Body of pancreas (tissue), 4 donors: ENCODE results near the gene CNTNAP3. TPM values are rescaled to one million over a fixed set of nuclear protein-coding genes. Genes with fewer than 3 reads are reported as not detected.
"Not testable (repeated sequence)": the region's sequence is repeated elsewhere in the genome, so short reads cannot be mapped to it uniquely, and the experiment has no call there.

Source experiments
- ATAC-seq: fragments of 150-250 bp; one replicate; pipeline ENCODE4 v1.9.1; 2016
- DNase-seq, 4 donors: peaks; one replicate each; pipeline ENCODE4 v3.0.0-alpha.2; 2019
- H3K27ac ChIP-seq, 4 donors: fragments of 200-600 bp; sonication (generic); 1 replicate in 3 of 4; 2 replicates in 1 of 4; pipeline versions ENCODE4 v1.5.1 to v1.6.1; 2016 to 2019; ENCODE audit warnings: mild to moderate bottlenecking in 1 of 4, mixed read lengths in 1 of 4, moderate library complexity in 1 of 4
- H3K27me3 ChIP-seq, 2 donors: fragments of 200-600 bp; sonication (generic); one replicate each; pipeline ENCODE4 v1.6.0; 2016; ENCODE audit warnings: mild to moderate bottlenecking in 1 of 2
- H3K36me3 ChIP-seq, 2 donors: fragments of 200-600 bp; sonication (generic); replicated peaks in 1 of 2; 2 replicates each; pipeline ENCODE4 v1.5.1; 2016; ENCODE audit warnings: low read depth in 2 of 2; ENCODE audit not compliant: insufficient read depth in 1 of 2
- H3K4me1 ChIP-seq: fragments of 200-600 bp; sonication (generic); one replicate; pipeline ENCODE4 v1.6.0; 2016
- H3K4me3 ChIP-seq, 2 donors: fragments of 200-600 bp; sonication (generic); 1 replicate in 1 of 2; 2 replicates in 1 of 2; pipeline ENCODE4 v1.5.1; 2016 to 2019
- H3K9me3 ChIP-seq, 3 donors: fragments of 200-600 bp; sonication (generic); 1 replicate in 2 of 3; 2 replicates in 1 of 3; pipeline ENCODE4 v1.5.1; 2016
- CTCF ChIP-seq, 7 experiments: fragments of 450-650 bp in 4 of 7; fragments of 200-600 bp in 3 of 7; sonication (generic) in 3 of 7; IDR thresholded peaks; one replicate each; pipeline ENCODE4 v1.5.1; 2016 to 2019; ENCODE audit warnings: antibody characterized with exemption in 7 of 7
- WGBS, 2 donors: methylation state at CpG; one replicate each; pipeline ENCODE4 v1.1.5; 2017; 5-methylcytosine and 5-hydroxymethylcytosine counted together
- intact Hi-C: fragments of 100-400 bp; cut with DNase I; formaldehyde crosslinking; loops from one replicate; pipeline ENCODE4 v1.15.1; 2023
- total RNA-seq, 2 donors: library from RNA; depleted of rRNA; stranded (reverse); fragments of >200 nt; gene quantifications; one replicate each; pipeline ENCODE4 v1.1.0, GENCODE V29; 2016

The CNTNAP3 gene
- total RNA-seq, 2 donors from 2014 or later: 2.1 to 14.2 TPM

DNA sequence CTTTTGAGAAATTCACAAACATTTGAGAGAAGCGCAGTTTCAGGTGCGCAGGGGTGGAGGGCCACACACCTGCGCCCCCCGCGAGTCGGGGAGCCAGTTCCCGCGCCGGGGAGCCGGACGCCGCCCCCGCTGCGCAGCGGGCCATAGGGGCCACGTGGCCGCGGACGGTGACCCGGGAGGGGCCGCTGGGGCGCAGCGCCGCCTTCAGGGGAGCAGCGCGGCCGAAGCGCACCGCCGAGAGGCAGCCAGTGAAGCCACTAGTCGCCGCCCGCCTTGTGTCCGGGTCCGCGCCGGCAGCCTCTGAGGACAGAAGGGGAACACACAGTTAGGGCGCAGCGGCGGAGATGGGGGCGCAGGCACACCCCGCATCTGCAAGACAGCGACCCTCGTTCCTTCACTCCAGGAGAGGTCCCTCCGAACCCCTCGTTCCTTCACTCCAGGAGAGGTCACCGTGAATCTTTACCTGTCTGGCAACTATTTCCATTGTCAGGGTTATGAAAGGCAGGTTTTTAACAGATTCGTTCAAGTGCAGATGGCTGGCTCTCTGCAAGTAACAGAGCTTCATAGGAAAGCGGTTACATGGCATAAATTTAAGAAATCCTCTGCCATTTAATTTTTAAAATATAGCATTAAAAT lies 209.2 kb downstream of the CNTNAP3 start:
- TF ChIP-seq CTCF (IDR thresholded peaks at IDR 0.05): peak in 1 of 7 experiments; percentile 8
- H3K27ac ChIP-seq, H3K4me3 ChIP-seq, intact Hi-C loops, H3K9me3 ChIP-seq, H3K4me1 ChIP-seq, H3K27me3 ChIP-seq, H3K36me3 ChIP-seq: not testable (repeated sequence)
- DNase-seq (peak in 3 of 4 donors; percentile 15 to 47 (median 25)), ATAC-seq (peak; percentile 67)
- 2 to 5% methylated on average over 25 to 49 of the region's 49 CpGs for WGBS, 2 donors

DNA sequence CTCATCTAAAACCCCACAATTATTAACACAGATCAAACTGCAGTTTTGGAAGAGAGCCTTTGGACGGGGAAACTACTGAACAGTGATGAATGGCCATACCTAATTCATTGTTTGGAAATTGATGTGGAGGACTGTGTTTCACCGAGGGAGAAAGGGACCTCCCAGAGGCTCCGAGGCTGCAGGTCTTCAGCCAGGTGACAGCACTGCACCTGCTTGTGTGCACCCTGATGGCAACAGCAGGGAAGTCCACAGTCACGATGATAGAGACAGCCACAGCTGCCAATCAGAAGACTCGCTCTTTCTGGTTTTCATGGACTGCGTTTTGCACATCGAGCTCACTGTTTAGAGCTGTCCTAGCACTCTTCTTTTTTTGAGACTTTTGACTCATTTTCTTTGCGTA lies 214.4 kb downstream of the CNTNAP3 start:
- WGBS, 2 donors: 58 to 59% methylated on average over 8 of the region's 8 CpGs
- H3K36me3 ChIP-seq, H3K27me3 ChIP-seq, H3K27ac ChIP-seq, ATAC-seq, DNase-seq, H3K4me3 ChIP-seq, H3K9me3 ChIP-seq, H3K4me1 ChIP-seq, intact Hi-C loops: not testable (repeated sequence)

GRCh38 chr9:39067683-39068082 lies 220.3 kb downstream of the CNTNAP3 start:
- H3K27ac ChIP-seq, H3K9me3 ChIP-seq, H3K4me1 ChIP-seq, ATAC-seq, H3K4me3 ChIP-seq, H3K36me3 ChIP-seq, H3K27me3 ChIP-seq, DNase-seq, intact Hi-C loops: not testable (repeated sequence)
- 56 to 57% methylated on average over 5 of the region's 5 CpGs for WGBS, 2 donors

DNA sequence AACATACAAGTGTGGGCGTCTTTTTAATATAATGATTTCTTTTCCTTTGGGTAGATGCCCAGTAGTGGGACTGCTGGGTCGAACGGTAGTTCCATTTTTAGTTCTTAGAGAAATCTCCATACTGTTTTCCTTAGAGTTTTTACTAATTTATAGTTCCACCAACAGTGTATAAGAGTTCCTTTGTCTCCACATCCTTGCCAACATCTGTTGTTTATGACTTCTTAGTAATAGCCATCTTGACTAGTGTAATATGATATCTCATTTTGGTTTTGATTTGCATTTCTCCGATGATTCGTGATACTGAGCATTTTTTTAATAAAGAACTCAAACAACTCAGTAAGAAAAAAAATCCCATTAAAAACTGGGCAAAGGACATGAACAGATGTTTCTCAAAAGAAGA lies 225.0 kb downstream of the CNTNAP3 start:
- H3K9me3 ChIP-seq, H3K4me3 ChIP-seq, H3K27me3 ChIP-seq, ATAC-seq, DNase-seq, intact Hi-C loops, H3K36me3 ChIP-seq, H3K4me1 ChIP-seq, H3K27ac ChIP-seq: not testable (repeated sequence)
- 75 to 79% methylated on average over 4 to 5 of the region's 5 CpGs for WGBS, 2 donors

- H3K27me3 ChIP-seq, H3K36me3 ChIP-seq, H3K9me3 ChIP-seq, ATAC-seq, DNase-seq, H3K4me1 ChIP-seq, H3K4me3 ChIP-seq, intact Hi-C loops, H3K27ac ChIP-seq: not testable (repeated sequence)
- WGBS, 2 donors: 61 to 72% methylated on average over 8 of the region's 8 CpGs
Observed at GRCh38 chr9:39054453-39054852, 233.5 kb downstream of the CNTNAP3 start.

GRCh38 chr9:39046833-39047232 lies 241.1 kb downstream of the CNTNAP3 start:
- H3K36me3 ChIP-seq, H3K27ac ChIP-seq, H3K4me1 ChIP-seq, DNase-seq, H3K27me3 ChIP-seq, ATAC-seq, H3K9me3 ChIP-seq, H3K4me3 ChIP-seq, intact Hi-C loops: not testable (repeated sequence)
- WGBS, 2 donors: 15 to 30% methylated on average over 3 of the region's 3 CpGs

- H3K27me3 ChIP-seq, DNase-seq, H3K4me1 ChIP-seq, intact Hi-C loops, H3K9me3 ChIP-seq, H3K27ac ChIP-seq, H3K36me3 ChIP-seq, H3K4me3 ChIP-seq, ATAC-seq: not testable (repeated sequence)
- 83 to 84% methylated on average over 14 to 27 of the region's 27 CpGs for WGBS, 2 donors
Observed at GRCh38 chr9:39042352-39042803, 245.6 kb downstream of the CNTNAP3 start.

DNA sequence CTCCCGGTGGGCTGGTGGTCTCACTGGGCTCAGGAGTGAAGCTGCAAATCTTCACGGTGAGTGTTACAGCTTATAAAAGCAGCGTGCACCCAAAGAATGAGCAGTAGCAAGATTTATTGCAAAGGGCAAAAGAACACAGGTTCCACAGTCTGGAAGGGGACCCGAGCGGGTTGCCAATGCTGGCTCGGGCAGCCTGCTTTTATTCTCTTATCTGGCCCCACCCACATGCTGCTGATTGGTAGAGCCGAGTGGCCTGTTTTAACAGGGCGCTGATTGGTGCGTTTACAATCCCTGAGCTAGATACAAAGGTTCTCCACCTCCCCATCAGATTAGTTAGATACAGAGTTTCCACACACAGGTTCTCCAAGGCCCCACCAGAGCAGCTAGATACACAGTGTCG lies 246.2 kb downstream of the CNTNAP3 start:
- intact Hi-C loops: not testable (repeated sequence)

GRCh38 chr9:39039148-39039547 lies 248.8 kb downstream of the CNTNAP3 start:
- DNase-seq, H3K27me3 ChIP-seq, H3K4me3 ChIP-seq, H3K27ac ChIP-seq, ATAC-seq, intact Hi-C loops, H3K9me3 ChIP-seq, H3K4me1 ChIP-seq, H3K36me3 ChIP-seq: not testable (repeated sequence)
- 42 to 47% methylated on average over 2 of the region's 2 CpGs for WGBS, 2 donors

More for the DNA sequence above, 246.2 kb downstream of the CNTNAP3 start:
- not testable (repeated sequence) for H3K36me3 ChIP-seq, H3K4me3 ChIP-seq, DNase-seq, H3K27ac ChIP-seq, H3K4me1 ChIP-seq, H3K27me3 ChIP-seq, H3K9me3 ChIP-seq, ATAC-seq
- WGBS, 2 donors: 81 to 85% methylated on average over 10 of the region's 10 CpGs

- 78 to 92% methylated on average over 1 of the region's 1 CpG for WGBS, 2 donors
- not testable (repeated sequence) for DNase-seq
Observed at GRCh38 chr9:39038221-39038620, 249.7 kb downstream of the CNTNAP3 start.

DNA sequence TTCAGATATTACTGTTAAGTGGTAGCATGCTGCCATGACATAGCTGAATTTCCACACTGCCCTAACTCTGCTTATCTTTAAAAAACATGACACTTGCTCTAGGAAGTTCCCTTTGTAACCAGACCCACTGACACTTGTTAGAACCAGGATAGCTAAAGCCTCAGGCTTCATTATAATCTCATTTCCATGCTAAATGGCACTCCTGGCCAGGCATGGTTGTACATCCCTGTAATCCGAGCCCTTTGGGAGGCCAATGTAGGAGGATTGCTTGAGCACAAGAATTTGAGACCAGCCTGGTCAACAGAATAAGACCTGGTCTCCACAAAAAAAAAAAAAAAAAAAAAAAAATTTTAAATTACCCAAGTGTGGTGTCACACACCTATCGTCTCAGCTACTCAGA lies 254.1 kb downstream of the CNTNAP3 start:
- H3K36me3 ChIP-seq, H3K4me1 ChIP-seq, ATAC-seq, H3K4me3 ChIP-seq, intact Hi-C loops, H3K27ac ChIP-seq, DNase-seq, H3K9me3 ChIP-seq, H3K27me3 ChIP-seq: not testable (repeated sequence)
- WGBS, 2 donors: 54 to 68% methylated on average over 2 of the region's 2 CpGs

More at GRCh38 chr9:39038221-39038620, 249.7 kb downstream of the CNTNAP3 start:
- H3K9me3 ChIP-seq, H3K27me3 ChIP-seq, H3K27ac ChIP-seq, H3K36me3 ChIP-seq, intact Hi-C loops, ATAC-seq, H3K4me3 ChIP-seq, H3K4me1 ChIP-seq: not testable (repeated sequence)
